ENCODE measurements around the gene RTBDN. TPM values are rescaled to one million over a fixed set of nuclear protein-coding genes. Genes with fewer than 3 reads are reported as not detected.

RTBDN gene
- total and polyA plus RNA-seq, 8 donors = 0.19 to 4.6 (median 0.66) TPM; not detected in 2

GRCh38 chr19:12789904-12790619 lies 44.3 kb downstream of the RTBDN start:
- Histone ChIP-seq H3K4me1 (peaks cover 16 to 44% (median 20%) of the 10 kb centered on the region in 3 donors), H3K27me3 (no peaks in the 10 kb centered on the region), H3K4me3 (peak overlapping the region; percentile 18 to 81 (median 50)), H3K36me3 (no peaks in the 10 kb centered on the region), H3K9me3 (no peaks in the 10 kb centered on the region), H3K27ac (peak overlapping the region; percentile 95 to 100 (median 99))
- DNase-seq (peak; percentile 95 to 98 (median 98)), ATAC-seq (peak; percentile 37 to 56 (median 42)), FAIRE-seq (no peak)
- TF ChIP-seq CTCF (IDR thresholded peaks at IDR 0.05) = no peak
- WGBS, 2 donors = 1% methylated on average over 42 to 56 of the region's 56 CpGs
- intact Hi-C loops (cut with DNase I) = no loop called here

GRCh38 chr19:12789098-12789903 lies 45.1 kb downstream of the RTBDN start:
- Histone ChIP-seq H3K4me3 (peak overlapping the region; percentile 15 to 81 (median 50)), H3K36me3 (no peaks in the 10 kb centered on the region), H3K9me3 (no peaks in the 10 kb centered on the region), H3K27me3 (no peaks in the 10 kb centered on the region), H3K27ac (peak overlapping the region; percentile 95 to 100 (median 99)), H3K4me1 (peaks cover 16 to 42% (median 20%) of the 10 kb centered on the region in 3 donors)
- 6 to 8% methylated on average over 35 to 46 of the region's 46 CpGs for WGBS, 2 donors
- intact Hi-C loops (cut with DNase I) = no loop called here
- TF ChIP-seq CTCF (IDR thresholded peaks at IDR 0.05) = no peak
- peak in 1 of 6 donors; percentile 54 for DNase-seq
- FAIRE-seq = no peak
- peak in 3 of 4 donors; percentile 0 to 2 (median 1) for ATAC-seq

- Histone ChIP-seq H3K27ac (peak overlapping the region; percentile 95 to 100 (median 99)), H3K4me3 (peak overlapping the region in 2 of 4 donors; percentile 70 to 81), H3K4me1 (peaks cover 16 to 44% (median 21%) of the 10 kb centered on the region in 3 donors), H3K36me3 (no peaks in the 10 kb centered on the region), H3K9me3 (no peaks in the 10 kb centered on the region), H3K27me3 (no peaks in the 10 kb centered on the region)
- 4% methylated on average over 11 to 12 of the region's 12 CpGs for WGBS, 2 donors
- FAIRE-seq (no peak), DNase-seq (peak; percentile 75 to 91 (median 87)), ATAC-seq (no peak)
- no peak for TF ChIP-seq CTCF (IDR thresholded peaks at IDR 0.05)
- intact Hi-C loops (cut with DNase I) = no loop called here
These were observed 45.7 kb downstream of the RTBDN start for GRCh38 chr19:12788682-12789097.

GRCh38 chr19:12788042-12788681 lies 46.2 kb downstream of the RTBDN start:
- peak in 1 of 6 donors; percentile 22 for DNase-seq
- peak overlapping the region in 1 of 4 donors; percentile 81 for H3K4me3 ChIP-seq
- H3K27me3 ChIP-seq = no peaks in the 10 kb centered on the region
- ATAC-seq = no peak
- no peak for TF ChIP-seq CTCF (IDR thresholded peaks at IDR 0.05)
- H3K27ac ChIP-seq = peak overlapping the region; percentile 95 to 100 (median 99)
- H3K9me3 ChIP-seq = no peaks in the 10 kb centered on the region
- no peaks in the 10 kb centered on the region for H3K36me3 ChIP-seq
- 53 to 56% methylated on average over 4 of the region's 4 CpGs for WGBS, 2 donors
- no peak for FAIRE-seq
- intact Hi-C loops (cut with DNase I) = no loop called here
- peaks cover 16 to 49% (median 27%) of the 10 kb centered on the region in 3 donors for H3K4me1 ChIP-seq

All from pancreas (tissue), 10 donors.